SW 1271 (cell line): ENCODE measurements around the gene RASGRF1.
A peak's percentile ranks its signal among the peaks of the same experiment; 100 is the strongest.
"Not testable (repeated sequence)": the region's sequence is repeated elsewhere in the genome, so short reads cannot be mapped to it uniquely, and the experiment has no call there.

Source experiments
- DNase-seq, 2 experiments: peaks; one replicate each; lab custom pipeline; 2025; lab: John Stamatoyannopoulos, UW

Gene RASGRF1

GRCh38 chr15:79006071-79006470 is 84.5 kb downstream of the RASGRF1 start:
- DNase-seq = no peak

GRCh38 chr15:79004336-79004735 is 86.2 kb downstream of the RASGRF1 start:
- DNase-seq = peak in 1 of 2 experiments; percentile 44

- DNase-seq = no peak
Observed at GRCh38 chr15:79003896-79004295, 86.7 kb downstream of the RASGRF1 start.

GRCh38 chr15:79003301-79003700 is 87.3 kb downstream of the RASGRF1 start:
- no peak for DNase-seq

GRCh38 chr15:79002581-79002980 is 88.0 kb downstream of the RASGRF1 start:
- no peak for DNase-seq

GRCh38 chr15:78999636-79000035 is 90.9 kb downstream of the RASGRF1 start:
- DNase-seq = no peak

- DNase-seq = no peak
Observed at GRCh38 chr15:78998526-78998925, 92.1 kb downstream of the RASGRF1 start.

- no peak for DNase-seq
Observed at GRCh38 chr15:78997981-78998499, 92.5 kb downstream of the RASGRF1 start.

- no peak for DNase-seq
Observed at GRCh38 chr15:78996894-78997275, 93.7 kb downstream of the RASGRF1 start.

GRCh38 chr15:78995921-78996893 is 94.4 kb downstream of the RASGRF1 start:
- no peak for DNase-seq

- DNase-seq = not testable (repeated sequence)
Observed at GRCh38 chr15:78995161-78995560, 95.4 kb downstream of the RASGRF1 start.

GRCh38 chr15:78993931-78994530 is 96.5 kb downstream of the RASGRF1 start:
- DNase-seq = no peak

GRCh38 chr15:78993257-78993930 is 97.2 kb downstream of the RASGRF1 start:
- DNase-seq = no peak

- no peak for DNase-seq
Observed at GRCh38 chr15:78992416-78993256, 97.9 kb downstream of the RASGRF1 start.

GRCh38 chr15:78991879-78992278 is 98.7 kb downstream of the RASGRF1 start:
- no peak for DNase-seq

GRCh38 chr15:78991476-78991875 is 99.1 kb downstream of the RASGRF1 start:
- no peak for DNase-seq

- DNase-seq = no peak
Observed at GRCh38 chr15:78990278-78990677, 100.3 kb downstream of the RASGRF1 start.

- DNase-seq = no peak
Observed at GRCh38 chr15:78989701-78990240, 100.8 kb downstream of the RASGRF1 start.

- peak; percentile 82 to 88 for DNase-seq
Observed at GRCh38 chr15:78988361-78988911, 102.1 kb downstream of the RASGRF1 start.

GRCh38 chr15:78987556-78988360 is 102.8 kb downstream of the RASGRF1 start:
- DNase-seq = no peak
